Measurements from ENCODE around the gene CIAO2B.

The CIAO2B gene

GRCh38 chr16:66886321-66886720, 47.9 kb downstream of the CIAO2B start:
- DNase-seq (ENCODE audit: low spot score), result no peak

- no peak for DNase-seq (ENCODE audit: low spot score)
These were observed 48.7 kb downstream of the CIAO2B start for GRCh38 chr16:66885491-66885890.

- DNase-seq (ENCODE audit: low spot score), result no peak
These were observed 51.5 kb downstream of the CIAO2B start for GRCh38 chr16:66882702-66883101.

All from kidney capillary endothelial cell (primary cell).